Prostate gland (tissue), 2 donors: ENCODE data around the gene CTAGE1.

Experiments used
- CTCF ChIP-seq, 4 experiments: fragments of 200-600 bp in 2 of 4; fragments of 450-650 bp in 2 of 4; sonication (generic) in 2 of 4; IDR thresholded peaks; 1 replicate in 3 of 4; 2 replicates in 1 of 4; pipeline ENCODE4 v1.5.1; 2016 to 2019; ENCODE audit warnings: antibody characterized with exemption in 4 of 4, mild to moderate bottlenecking in 2 of 4, moderate library complexity in 2 of 4
- POLR2A ChIP-seq: fragments of 450-650 bp; IDR thresholded peaks from one replicate; pipeline ENCODE4 v1.6.1; 2016; ENCODE audit warnings: antibody characterized with exemption, mild to moderate bottlenecking

DNA sequence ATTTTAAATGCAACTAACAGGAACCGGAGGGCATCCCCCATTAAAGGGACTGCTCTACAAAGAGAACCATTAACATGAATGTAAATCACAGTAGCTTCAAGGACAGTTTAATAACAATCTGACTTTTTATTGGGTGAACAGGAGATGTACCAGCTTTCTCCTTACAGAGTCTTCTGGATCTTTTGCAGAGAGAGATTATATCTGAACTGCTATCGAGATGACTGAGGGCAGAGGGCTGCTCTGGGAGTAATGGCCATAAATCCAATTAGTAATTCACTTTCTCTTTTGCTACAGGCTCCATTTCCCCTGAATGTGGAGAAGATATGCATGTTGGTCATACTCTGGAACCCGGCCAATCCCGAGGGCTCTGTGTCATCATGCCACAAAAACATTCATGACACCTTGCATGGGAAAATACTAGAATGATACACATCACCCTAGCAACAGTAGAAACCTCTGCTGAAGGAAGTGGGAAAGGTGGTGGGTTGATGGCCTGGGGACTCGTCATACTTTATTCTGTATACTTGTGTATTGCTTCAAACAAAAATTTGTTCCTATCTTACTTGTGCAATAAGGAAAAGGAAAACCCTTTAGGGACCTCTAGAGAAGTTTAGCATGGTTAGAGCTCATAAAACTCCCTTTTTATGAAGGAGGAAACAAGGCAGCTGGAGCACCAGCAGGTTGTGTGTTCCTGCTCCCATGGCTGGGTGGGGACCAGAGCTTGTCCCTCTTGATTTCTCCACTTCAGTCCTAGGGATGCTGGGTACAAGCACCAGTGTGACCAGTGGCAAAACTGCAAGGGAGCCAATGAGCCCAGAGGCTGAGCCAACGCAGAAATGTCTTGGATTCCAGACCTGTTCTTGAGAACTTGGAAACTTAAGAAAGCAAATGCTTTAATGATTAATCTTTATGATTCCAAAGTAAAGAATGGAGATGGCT lies 26.0 kb downstream of the CTAGE1 start:
- TF ChIP-seq CTCF (IDR thresholded peaks at IDR 0.05) (no peak), POLR2A (no peak)
